Measurements from ENCODE around the gene ZBP1. TPM values are rescaled to one million over a fixed set of nuclear protein-coding genes. Genes with fewer than 3 reads are reported as not detected.

Gene ZBP1
- total and polyA plus RNA-seq, 2 experiments from 2014 or later, result not detected

DNA sequence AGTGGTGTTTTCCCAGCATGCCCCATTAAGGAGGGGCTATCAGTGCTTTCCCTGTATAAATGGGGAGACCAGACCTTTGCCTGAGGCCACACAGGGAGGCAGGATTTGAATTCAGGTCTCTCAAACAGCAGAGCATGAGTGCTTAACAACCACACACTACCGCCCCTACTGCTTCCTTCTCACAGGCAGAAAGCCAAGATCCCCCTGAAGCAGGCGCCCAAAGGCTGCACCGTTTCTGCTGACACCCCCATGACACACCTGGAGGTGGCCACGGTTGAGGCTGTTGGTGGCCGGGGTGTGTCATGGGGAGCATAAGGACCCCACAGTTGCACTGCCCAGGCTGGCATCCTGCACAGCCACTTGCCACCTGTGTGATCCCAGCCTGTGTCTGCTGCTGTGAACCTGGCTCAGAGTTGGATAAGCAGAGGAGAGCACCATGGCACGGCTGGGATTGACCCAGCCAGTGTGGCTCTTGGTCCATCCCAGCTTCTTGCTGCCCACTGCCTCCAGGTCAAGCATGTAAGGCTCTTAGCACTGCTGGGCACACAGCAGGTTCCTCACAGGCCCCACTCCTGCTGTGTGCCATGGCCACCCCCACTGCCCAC is 31.0 kb downstream of the ZBP1 start:
- H3K27ac ChIP-seq, result no peak overlapping the region
- no peaks in the 10 kb centered on the region for H3K9me3 ChIP-seq (ENCODE audit: low read depth)
- TF ChIP-seq, protein P1, sequence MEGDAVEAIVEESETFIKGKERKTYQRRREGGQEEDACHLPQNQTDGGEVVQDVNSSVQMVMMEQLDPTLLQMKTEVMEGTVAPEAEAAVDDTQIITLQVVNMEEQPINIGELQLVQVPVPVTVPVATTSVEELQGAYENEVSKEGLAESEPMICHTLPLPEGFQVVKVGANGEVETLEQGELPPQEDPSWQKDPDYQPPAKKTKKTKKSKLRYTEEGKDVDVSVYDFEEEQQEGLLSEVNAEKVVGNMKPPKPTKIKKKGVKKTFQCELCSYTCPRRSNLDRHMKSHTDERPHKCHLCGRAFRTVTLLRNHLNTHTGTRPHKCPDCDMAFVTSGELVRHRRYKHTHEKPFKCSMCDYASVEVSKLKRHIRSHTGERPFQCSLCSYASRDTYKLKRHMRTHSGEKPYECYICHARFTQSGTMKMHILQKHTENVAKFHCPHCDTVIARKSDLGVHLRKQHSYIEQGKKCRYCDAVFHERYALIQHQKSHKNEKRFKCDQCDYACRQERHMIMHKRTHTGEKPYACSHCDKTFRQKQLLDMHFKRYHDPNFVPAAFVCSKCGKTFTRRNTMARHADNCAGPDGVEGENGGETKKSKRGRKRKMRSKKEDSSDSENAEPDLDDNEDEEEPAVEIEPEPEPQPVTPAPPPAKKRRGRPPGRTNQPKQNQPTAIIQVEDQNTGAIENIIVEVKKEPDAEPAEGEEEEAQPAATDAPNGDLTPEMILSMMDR (IDR thresholded peaks at IDR 0.05; ENCODE audit: low read depth, low read length), result no peak
- H3K4me1 ChIP-seq (ENCODE audit: low read depth), result no peaks in the 10 kb centered on the region
- H3K27me3 ChIP-seq, result no peaks in the 10 kb centered on the region
- no peaks in the 10 kb centered on the region for H3K36me3 ChIP-seq
- no peak overlapping the region for H3K4me3 ChIP-seq
- no peak for DNase-seq (ENCODE audit: low read depth in 1 of 2, low spot score in 1 of 2)

DNA sequence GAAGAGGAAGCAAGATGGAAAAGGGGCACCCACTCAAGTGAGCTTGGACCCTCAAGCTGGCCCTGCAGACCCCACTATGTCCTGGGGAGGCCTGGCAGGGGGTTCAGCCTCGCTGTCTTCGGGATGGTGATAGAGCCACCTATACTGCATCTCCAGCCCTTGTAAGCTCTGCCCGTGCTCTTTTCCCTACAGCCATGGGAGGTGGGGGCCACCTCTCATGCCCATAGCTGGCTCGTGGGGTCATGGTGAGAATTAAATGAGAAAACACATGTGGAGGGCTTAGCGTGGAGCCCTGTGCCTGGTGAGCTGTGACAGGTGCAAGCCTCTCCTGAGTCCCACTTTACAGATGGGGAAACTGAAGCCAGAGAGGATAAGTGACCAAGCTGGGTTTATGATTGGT is 31.6 kb downstream of the ZBP1 start:
- no peak overlapping the region for H3K4me3 ChIP-seq
- no peaks in the 10 kb centered on the region for H3K4me1 ChIP-seq (ENCODE audit: low read depth)
- no peaks in the 10 kb centered on the region for H3K36me3 ChIP-seq
- H3K27me3 ChIP-seq, result no peaks in the 10 kb centered on the region
- H3K9me3 ChIP-seq (ENCODE audit: low read depth), result no peaks in the 10 kb centered on the region
- no peak overlapping the region for H3K27ac ChIP-seq
- TF ChIP-seq, protein P1 (IDR thresholded peaks at IDR 0.05; ENCODE audit: low read depth, low read length), result no peak
- no peak for DNase-seq (ENCODE audit: low read depth in 1 of 2, low spot score in 1 of 2)

DNA sequence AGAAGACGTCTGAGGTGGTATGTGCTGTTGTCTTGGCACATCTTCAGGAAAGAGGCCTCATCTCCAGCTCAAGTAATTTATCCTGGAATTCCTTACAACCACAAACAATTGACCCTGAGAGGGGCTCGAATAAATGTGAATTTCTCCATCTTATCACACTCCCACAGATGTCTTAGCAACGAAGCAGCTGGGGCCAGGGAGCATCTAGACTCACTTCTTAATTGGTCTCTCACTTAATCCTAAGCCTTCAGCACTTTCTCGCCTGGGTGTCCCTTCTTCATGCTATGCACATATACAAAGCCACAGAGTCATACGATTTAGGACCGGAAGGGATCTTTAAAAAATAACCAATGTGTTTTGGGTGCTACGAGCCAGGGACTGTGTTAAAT is 32.2 kb downstream of the ZBP1 start:
- TF ChIP-seq, protein P1 (IDR thresholded peaks at IDR 0.05; ENCODE audit: low read depth, low read length), result no peak
- Histone ChIP-seq H3K27me3 (no peaks in the 10 kb centered on the region), H3K9me3 (ENCODE audit: low read depth) (no peaks in the 10 kb centered on the region), H3K27ac (no peak overlapping the region), H3K4me3 (no peak overlapping the region), H3K36me3 (no peaks in the 10 kb centered on the region), H3K4me1 (ENCODE audit: low read depth) (no peaks in the 10 kb centered on the region)
- DNase-seq (ENCODE audit: low read depth in 1 of 2, low spot score in 1 of 2), result no peak

DNA sequence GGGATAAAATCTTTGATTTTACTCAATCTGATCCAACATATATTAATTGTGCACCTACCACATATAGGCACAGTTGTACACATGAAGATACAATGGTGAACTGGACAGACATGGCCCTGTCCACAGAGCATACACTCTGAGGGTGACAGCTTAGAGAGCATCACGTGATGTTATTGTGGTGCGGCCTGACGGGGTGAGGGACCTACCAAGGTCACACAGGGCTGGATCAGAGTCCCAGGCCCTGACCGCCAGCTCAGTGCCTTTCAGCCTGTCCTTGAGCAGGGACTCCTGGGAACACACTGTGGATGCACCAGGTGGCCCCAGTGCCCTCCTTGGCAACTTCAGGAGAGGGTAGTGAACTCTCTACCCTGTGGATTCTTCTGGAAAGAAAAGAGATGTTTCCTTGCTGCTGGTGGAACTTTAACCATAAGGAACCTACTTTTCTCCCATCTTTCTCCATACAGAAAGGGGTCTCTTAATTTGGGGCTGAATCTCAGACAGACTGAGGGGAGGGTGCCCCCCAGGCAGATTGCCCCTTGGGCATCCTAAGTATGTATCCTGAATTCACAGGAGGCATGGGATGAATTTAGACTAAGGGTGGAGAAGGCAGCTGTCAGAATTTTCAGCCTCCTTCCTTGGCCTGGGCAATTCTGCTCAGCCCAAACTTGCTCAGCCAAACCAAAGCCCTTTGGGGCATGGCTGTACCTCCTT is 32.8 kb downstream of the ZBP1 start:
- H3K36me3 ChIP-seq, result no peaks in the 10 kb centered on the region
- H3K27ac ChIP-seq, result no peak overlapping the region
- H3K4me1 ChIP-seq (ENCODE audit: low read depth), result no peaks in the 10 kb centered on the region
- no peaks in the 10 kb centered on the region for H3K9me3 ChIP-seq (ENCODE audit: low read depth)
- TF ChIP-seq, protein P1 (IDR thresholded peaks at IDR 0.05; ENCODE audit: low read depth, low read length), result no peak
- H3K27me3 ChIP-seq, result no peaks in the 10 kb centered on the region
- H3K4me3 ChIP-seq, result no peak overlapping the region
- DNase-seq (ENCODE audit: low read depth in 1 of 2, low spot score in 1 of 2), result no peak

DNA sequence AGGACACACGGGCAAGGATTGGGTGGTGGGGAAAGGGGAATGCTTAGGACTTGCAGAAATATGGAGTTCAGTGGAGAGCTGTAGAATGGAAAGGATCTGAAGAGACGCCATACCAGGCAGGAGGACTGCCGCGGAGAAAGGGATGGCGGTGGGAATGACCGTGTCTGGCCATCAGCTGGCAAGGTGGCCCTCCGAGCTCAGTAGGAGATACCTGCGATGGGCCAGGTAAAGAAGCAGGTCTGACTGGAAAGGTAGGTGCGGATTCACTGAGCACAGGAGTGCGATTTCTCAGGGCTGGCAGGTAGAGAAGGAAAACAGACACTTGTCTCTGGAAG is 33.3 kb downstream of the ZBP1 start:
- no peaks in the 10 kb centered on the region for H3K27me3 ChIP-seq

More for the DNA sequence above, 33.3 kb downstream of the ZBP1 start:
- Histone ChIP-seq H3K4me3 (no peak overlapping the region), H3K36me3 (no peaks in the 10 kb centered on the region), H3K9me3 (ENCODE audit: low read depth) (no peaks in the 10 kb centered on the region), H3K27ac (no peak overlapping the region), H3K4me1 (ENCODE audit: low read depth) (no peaks in the 10 kb centered on the region)
- DNase-seq (ENCODE audit: low read depth in 1 of 2, low spot score in 1 of 2), result no peak
- TF ChIP-seq, protein P1 (IDR thresholded peaks at IDR 0.05; ENCODE audit: low read depth, low read length), result no peak

Data from cardiac muscle cell (in vitro differentiated cells and primary cell).